OCI-LY3 (cell line): ENCODE measurements around the gene CHL1.

Experiments
- H2AFZ ChIP-seq: fragments of 200-600, 300-600 bp; shearing (Covaris generic); 2 replicates; pipeline ENCODE4 v1.6.0; 2014; ENCODE audit warnings: antibody characterized with exemption, low read depth, low read length
- H3K27ac ChIP-seq: fragments of 200-600, 300-600 bp; sonication (generic); 2 replicates; pipeline ENCODE4 v1.5.1; 2014; ENCODE audit warnings: mild to moderate bottlenecking, low read length, moderate library complexity, mixed read lengths
- H3K27me3 ChIP-seq: fragments of 200-600, 300-600 bp; sonication (generic); 2 replicates; pipeline ENCODE4 v1.6.1; 2014; ENCODE audit warnings: low read depth, low read length, mixed read lengths
- H3K36me3 ChIP-seq: fragments of 200-600, 300-600 bp; sonication (generic); replicated peaks from 2 replicates; pipeline ENCODE3; 2014; ENCODE audit warnings: low read depth, low read length, mixed read lengths
- H3K4me1 ChIP-seq: fragments of 300-600, 200-600 bp; sonication (generic); 2 replicates; pipeline ENCODE4 v1.6.1; 2014; ENCODE audit warnings: low read length, mixed read lengths
- H3K4me2 ChIP-seq: fragments of 200-600, 300-600 bp; sonication (generic); 2 replicates; pipeline ENCODE4 v1.6.1; 2014; ENCODE audit warnings: low read length, mixed read lengths
- H3K4me3 ChIP-seq: fragments of 300-600, 200-600 bp; sonication (generic); 2 replicates; pipeline ENCODE4 v1.5.1; 2014; ENCODE audit warnings: antibody characterized with exemption, mild to moderate bottlenecking, low read length, moderate library complexity
- H3K79me2 ChIP-seq: fragments of 300-600, 200-600 bp; shearing (Covaris generic); 2 replicates; pipeline ENCODE4 v1.6.1; 2014; ENCODE audit warnings: mild to moderate bottlenecking, low read length, mixed read lengths
- H3K9ac ChIP-seq: fragments of 300-600, 200-600 bp; shearing (Covaris generic); 2 replicates; pipeline ENCODE4 v1.6.0; 2014; ENCODE audit warnings: mild to moderate bottlenecking, low read length, moderate library complexity
- H3K9me3 ChIP-seq: fragments of 200-600, 300-600 bp; shearing (Covaris generic); 2 replicates; pipeline ENCODE4 v1.6.1; 2014; ENCODE audit warnings: low read length, mixed read lengths; ENCODE audit not compliant: insufficient read depth
- H4K20me1 ChIP-seq: fragments of 200-600, 300-600 bp; sonication (generic); 2 replicates; pipeline ENCODE4 v1.6.1; 2016; ENCODE audit warnings: low read length, mixed read lengths; ENCODE audit not compliant: insufficient read depth
- CTCF ChIP-seq: fragments of 200-600, 300-600 bp; sonication (generic); IDR thresholded peaks from 2 replicates; pipeline ENCODE4 v1.5.1; 2014; ENCODE audit warnings: antibody characterized with exemption, low read length, low read depth
- EZH2phosphoT487 ChIP-seq: fragments of 200-600 bp; shearing (Covaris generic); IDR thresholded peaks from 2 replicates; pipeline ENCODE4 v1.6.1; 2018; ENCODE audit warnings: antibody characterized with exemption, mixed run types, low read depth

The CHL1 gene

DNA sequence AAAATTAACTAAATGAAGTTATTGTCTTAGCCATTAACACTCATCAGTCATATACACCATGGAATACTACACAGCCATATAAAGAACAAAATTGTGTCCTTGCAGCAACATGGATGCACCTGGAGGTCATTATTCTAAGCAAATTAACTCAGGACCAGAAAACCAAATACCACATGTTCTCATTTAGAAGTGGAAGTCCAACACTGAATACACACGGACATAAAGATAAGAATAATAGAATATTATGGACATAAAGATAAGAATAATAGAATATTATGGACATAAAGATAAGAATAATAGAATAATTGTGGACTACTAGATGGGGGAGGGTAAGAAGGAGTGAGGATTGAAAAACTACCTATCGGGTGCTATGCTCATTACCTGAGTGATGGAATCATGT, 122.3 kb downstream of the CHL1 start:
- H3K36me3 ChIP-seq: no peaks in the 10 kb centered on the region
- H3K79me2 ChIP-seq: no peaks in the 10 kb centered on the region
- H3K4me2 ChIP-seq: no peak overlapping the region
- no peaks in the 10 kb centered on the region for H3K4me1 ChIP-seq
- TF ChIP-seq EZH2phosphoT487 (no peak), CTCF (no peak)
- H3K27me3 ChIP-seq: no peaks in the 10 kb centered on the region
- H2AFZ ChIP-seq: no peak overlapping the region
- H3K9ac ChIP-seq: no peak overlapping the region
- no peaks in the 10 kb centered on the region for H3K9me3 ChIP-seq
- H4K20me1 ChIP-seq: no peaks in the 10 kb centered on the region
- no peak overlapping the region for H3K4me3 ChIP-seq
- H3K27ac ChIP-seq: no peak overlapping the region

DNA sequence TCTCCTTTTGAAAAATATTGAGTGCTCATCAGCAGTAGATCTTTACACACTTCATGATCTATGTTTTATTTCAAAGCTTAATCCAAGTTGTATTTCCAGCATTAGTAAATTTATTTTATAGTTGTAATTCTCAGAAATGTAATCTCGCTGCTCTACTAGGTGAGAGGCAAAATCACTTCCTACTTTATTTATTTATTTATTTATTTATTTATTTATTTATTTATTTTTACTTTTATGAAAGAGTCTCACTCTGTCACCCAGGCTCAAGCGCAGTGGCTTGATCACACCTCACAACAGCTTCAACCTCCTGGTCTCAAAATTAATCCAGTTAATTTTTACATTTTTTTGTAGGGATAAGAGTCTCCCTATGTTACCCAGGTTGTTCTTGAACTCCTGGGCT, 127.9 kb downstream of the CHL1 start:
- H3K4me1 ChIP-seq: no peaks in the 10 kb centered on the region
- H3K4me2 ChIP-seq: no peak overlapping the region
- H3K9me3 ChIP-seq: no peaks in the 10 kb centered on the region
- no peak overlapping the region for H3K27ac ChIP-seq
- no peak overlapping the region for H3K4me3 ChIP-seq
- no peaks in the 10 kb centered on the region for H3K27me3 ChIP-seq
- no peak overlapping the region for H3K9ac ChIP-seq
- H3K36me3 ChIP-seq: no peaks in the 10 kb centered on the region
- no peaks in the 10 kb centered on the region for H4K20me1 ChIP-seq
- TF ChIP-seq CTCF: no peak
- no peak for TF ChIP-seq EZH2phosphoT487
- no peak overlapping the region for H2AFZ ChIP-seq
- no peaks in the 10 kb centered on the region for H3K79me2 ChIP-seq

DNA sequence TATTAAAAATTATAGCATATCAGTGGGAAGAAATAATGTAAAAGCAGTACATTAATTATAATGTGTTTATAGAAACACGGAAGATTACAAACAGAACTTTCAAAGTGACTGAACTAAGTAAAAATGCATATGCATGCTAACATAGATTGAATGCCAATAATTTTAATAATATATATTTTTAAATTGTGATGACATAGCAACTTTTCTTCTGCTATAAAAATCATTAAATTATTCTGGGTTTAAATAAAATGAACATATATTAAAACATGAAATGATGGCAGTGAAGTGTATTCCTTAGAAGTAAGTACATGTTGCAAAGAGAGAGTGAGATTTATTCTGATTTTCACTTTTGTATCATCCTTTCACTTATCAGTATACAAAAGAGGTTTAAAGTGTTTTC, 128.9 kb downstream of the CHL1 start:
- Histone ChIP-seq H3K9me3 (no peaks in the 10 kb centered on the region), H3K9ac (no peak overlapping the region), H3K36me3 (no peaks in the 10 kb centered on the region), H3K4me1 (no peaks in the 10 kb centered on the region), H3K27ac (no peak overlapping the region), H2AFZ (no peak overlapping the region), H3K79me2 (no peaks in the 10 kb centered on the region), H3K4me2 (no peak overlapping the region), H3K27me3 (no peaks in the 10 kb centered on the region), H4K20me1 (no peaks in the 10 kb centered on the region), H3K4me3 (no peak overlapping the region)
- TF ChIP-seq CTCF (no peak), EZH2phosphoT487 (no peak)

DNA sequence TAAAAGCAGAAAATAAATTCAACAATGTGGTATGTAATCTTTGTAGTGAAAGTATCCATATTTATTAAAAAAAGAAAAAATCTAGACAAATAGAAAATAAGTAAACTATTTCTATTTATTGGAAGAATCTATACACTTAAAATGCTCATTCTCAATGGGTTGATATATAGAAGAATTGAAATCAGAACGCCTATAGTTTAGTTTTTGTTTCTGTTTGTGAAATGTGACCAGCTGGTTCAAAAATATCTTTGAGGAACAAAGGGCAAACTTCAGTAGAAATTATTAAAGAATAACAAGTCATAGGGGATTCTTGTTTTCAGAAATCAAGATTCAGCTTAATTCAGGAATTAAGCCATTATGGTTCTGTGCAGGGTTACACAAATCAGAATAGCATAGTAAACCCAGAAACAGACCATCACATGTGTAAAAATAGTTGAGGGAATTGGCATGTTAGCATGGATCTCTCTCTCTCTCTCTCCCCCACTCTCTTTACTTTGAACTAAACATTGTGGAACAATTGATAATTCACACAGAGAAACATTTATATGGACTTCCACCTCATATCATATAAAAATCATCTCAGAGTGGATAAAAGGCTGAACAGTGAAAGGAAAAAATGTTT, 134.0 kb downstream of the CHL1 start:
- Histone ChIP-seq H3K9me3 (no peaks in the 10 kb centered on the region), H3K4me1 (no peaks in the 10 kb centered on the region), H3K4me3 (no peak overlapping the region), H3K27ac (no peak overlapping the region), H3K27me3 (no peaks in the 10 kb centered on the region), H3K79me2 (no peaks in the 10 kb centered on the region), H2AFZ (no peak overlapping the region), H3K36me3 (no peaks in the 10 kb centered on the region), H3K4me2 (no peak overlapping the region), H3K9ac (no peak overlapping the region), H4K20me1 (no peaks in the 10 kb centered on the region)
- TF ChIP-seq CTCF: no peak
- TF ChIP-seq EZH2phosphoT487: no peak
